WTC11 (cell line): ENCODE data around the gene PRRC2B.

Experiments used
- CREB1 ChIP-seq: sonication (generic); formaldehyde crosslinking; IDR thresholded peaks from 2 replicates; pipeline ENCODE4 v1.8.0; 2023; ENCODE audit warnings: mild to moderate bottlenecking, missing genetic modification reagents
- CTCF ChIP-seq: fragments of 200-600 bp; IDR thresholded peaks from 2 replicates; pipeline ENCODE4 v1.8.0; 2022; ENCODE audit warnings: antibody characterized with exemption
- HMGXB4 ChIP-seq: sonication (generic); formaldehyde crosslinking; IDR thresholded peaks from 2 replicates; pipeline ENCODE4 v1.8.1; 2023; ENCODE audit warnings: mild to moderate bottlenecking, moderate library complexity, missing genetic modification reagents
- MLX ChIP-seq: sonication (generic); formaldehyde crosslinking; IDR thresholded peaks from 2 replicates; pipeline ENCODE4 v1.8.1; 2023; ENCODE audit warnings: mild to moderate bottlenecking, missing genetic modification reagents, moderate library complexity
- NR2C2 ChIP-seq: sonication (generic); formaldehyde crosslinking; IDR thresholded peaks from 2 replicates; pipeline ENCODE4 v1.8.0; 2022; ENCODE audit warnings: mild to moderate bottlenecking, missing genetic modification reagents
- SMAD3 ChIP-seq: sonication (generic); formaldehyde crosslinking; IDR thresholded peaks from 2 replicates; pipeline ENCODE4 v1.8.0; 2022; ENCODE audit warnings: missing genetic modification reagents, mild to moderate bottlenecking, borderline replicate concordance
- TEAD4 ChIP-seq: sonication (generic); formaldehyde crosslinking; IDR thresholded peaks from 2 replicates; pipeline ENCODE4 v1.8.0; 2022; ENCODE audit warnings: mild to moderate bottlenecking, missing genetic modification reagents
- ZNF425 ChIP-seq: fragments of 250-450 bp; sonication (Bioruptor Pico); conservative IDR thresholded peaks from 2 replicates; pipeline ENCODE4 v1.9.0; 2021; ENCODE audit warnings: mild to moderate bottlenecking

- no peak for TF ChIP-seq MLX
- TF ChIP-seq CTCF = no peak
- no peak for TF ChIP-seq HMGXB4
- no peak for TF ChIP-seq NR2C2
- TF ChIP-seq TEAD4 (CRISPR knock-in tag) = no peak
- TF ChIP-seq SMAD3 (CRISPR knock-in tag) = no peak
- TF ChIP-seq ZNF425 = no peak
- no peak for TF ChIP-seq CREB1 (CRISPR knock-in tag)
Observed at GRCh38 chr9:131485206-131485605, 91.3 kb downstream of the PRRC2B start.
